SK-N-SH (cell line): ENCODE measurements around the gene PGD. TPM values are rescaled to one million over a fixed set of nuclear protein-coding genes. Genes with fewer than 3 reads are reported as not detected.

Source experiments
- CTCF ChIA-PET: fragments of 300-600, 350-600 bp; formaldehyde crosslinking; extraction: SDS; loops from one replicate; lab custom pipeline; 2021; lab: Yijun Ruan, JAX
- POLR2A ChIA-PET: fragments of 350-600 bp; sonication (Branson Sonifier 250); formaldehyde crosslinking; extraction: SDS; loops from one replicate; lab custom pipeline; 2020; ENCODE audit warnings: antibody characterized with exemption, inconsistent platforms; lab: Yijun Ruan, JAX
- DNase-seq: peaks from one replicate; pipeline ENCODE4 v3.0.0; 2012
- H2AFZ ChIP-seq: fragments of 200-600 bp; sonication (generic); 2 replicates; pipeline ENCODE4 v1.8.1; 2016; ENCODE audit warnings: antibody characterized with exemption, mild to moderate bottlenecking, low read depth
- H3F3A ChIP-seq: fragments of 200-600 bp; sonication (generic); replicated peaks from 2 replicates; pipeline ENCODE3; 2016; ENCODE audit warnings: antibody characterized with exemption, mild to moderate bottlenecking; ENCODE audit not compliant: insufficient read depth
- H3K27ac ChIP-seq, 2 experiments: fragments of 200-500 bp in 1 of 2; fragments of 200-600 bp in 1 of 2; sonication (Bioruptor generic) in 1 of 2; sonication (generic), shearing (Covaris generic) in 1 of 2; 2 replicates each; pipeline versions ENCODE4 v1.5.1 to v1.6.1; 2014 to 2016; ENCODE audit warnings: low read depth in 2 of 2, inconsistent platforms in 1 of 2, low read length in 1 of 2, mild to moderate bottlenecking in 1 of 2, mixed read lengths in 1 of 2
- H3K27me3 ChIP-seq: fragments of 200-600 bp; sonication (generic), shearing (Covaris generic); 2 replicates; pipeline ENCODE4 v1.6.1; 2016; ENCODE audit warnings: mixed run types; ENCODE audit not compliant: insufficient read depth
- H3K36me3 ChIP-seq, 2 experiments: fragments of 200-500 bp in 1 of 2; fragments of 200-600 bp in 1 of 2; sonication (Bioruptor generic) in 1 of 2; sonication (generic) in 1 of 2; replicated peaks in 1 of 2; 2 replicates each; pipeline versions ENCODE3 to v1.5.1; 2014 to 2016; ENCODE audit warnings: low read length in 1 of 2, mild to moderate bottlenecking in 1 of 2; ENCODE audit not compliant: insufficient read depth in 2 of 2, control insufficient read depth in 1 of 2
- H3K4me1 ChIP-seq, 2 experiments: fragments of 200-500 bp in 1 of 2; fragments of 200-600 bp in 1 of 2; sonication (Bioruptor generic) in 1 of 2; sonication (generic), shearing (Covaris generic) in 1 of 2; 2 replicates each; pipeline versions ENCODE4 v1.5.1 to v1.6.1; 2014 to 2016; ENCODE audit warnings: low read depth in 1 of 2, low read length in 1 of 2, mixed run types in 1 of 2; ENCODE audit not compliant: insufficient read depth in 2 of 2, control insufficient read depth in 1 of 2
- H3K4me2 ChIP-seq: fragments of 200-600 bp; sonication (generic), shearing (Covaris generic); 2 replicates; pipeline ENCODE4 v1.6.1; 2017; ENCODE audit warnings: mixed run types
- H3K4me3 ChIP-seq, 2 experiments: fragments of 200-500 bp in 1 of 2; fragments of 200-600 bp in 1 of 2; sonication (Bioruptor generic) in 1 of 2; sonication (generic), shearing (Covaris generic) in 1 of 2; 2 replicates each; pipeline versions ENCODE4 v1.5.1 to v1.8.1; 2014 to 2016; ENCODE audit warnings: low read depth in 2 of 2, inconsistent platforms in 1 of 2, low read length in 1 of 2, mild to moderate bottlenecking in 1 of 2, mixed read lengths in 1 of 2, moderate library complexity in 1 of 2
- H3K79me2 ChIP-seq: fragments of 200-600 bp; sonication (generic); 2 replicates; pipeline ENCODE4 v1.8.1; 2017; ENCODE audit warnings: mild to moderate bottlenecking; ENCODE audit not compliant: insufficient read depth
- H3K9ac ChIP-seq: fragments of 200-600 bp; sonication (generic); 2 replicates; pipeline ENCODE4 v1.6.1; 2017; ENCODE audit warnings: mixed run types
- H3K9me2 ChIP-seq: fragments of 200-600 bp; sonication (generic); 2 replicates; pipeline ENCODE4 v1.6.1; 2017; ENCODE audit warnings: mixed run types
- H3K9me3 ChIP-seq: fragments of 200-600 bp; sonication (generic); 2 replicates; pipeline ENCODE4 v1.6.1; 2017; ENCODE audit warnings: mixed run types, mild to moderate bottlenecking, moderate library complexity
- H4K20me1 ChIP-seq: fragments of 200-600 bp; sonication (generic); 2 replicates; pipeline ENCODE4 v1.6.1; 2017; ENCODE audit warnings: mild to moderate bottlenecking, mixed run types; ENCODE audit not compliant: insufficient read depth
- CHD2 ChIP-seq: fragments of 150-350 bp; IDR thresholded peaks from 2 replicates; pipeline ENCODE4 v1.6.1; 2018; ENCODE audit warnings: low read length; ENCODE audit not compliant: partially characterized antibody
- CTCF ChIP-seq: fragments of 200-600 bp; sonication (generic); IDR thresholded peaks from 2 replicates; pipeline ENCODE4 v1.6.1; 2017; ENCODE audit warnings: antibody characterized with exemption, mild to moderate bottlenecking, moderate library complexity
- ELF1 ChIP-seq: IDR thresholded peaks from 2 replicates; pipeline ENCODE4 v1.4.0; 2012
- EP300 ChIP-seq, 2 experiments: IDR thresholded peaks; 2 replicates each; pipeline versions ENCODE4 v1.4.0 to v1.6.1; 2012; ENCODE audit warnings: borderline replicate concordance in 1 of 2, low read depth in 1 of 2, low read length in 1 of 2
- EZH2phosphoT487 ChIP-seq: fragments of 200-600 bp; sonication (generic); IDR thresholded peaks from 2 replicates; pipeline ENCODE4 v1.6.1; 2017; ENCODE audit warnings: low read depth, mixed run types, mild to moderate bottlenecking, antibody characterized with exemption, moderate library complexity, borderline replicate concordance
- NFIC ChIP-seq: IDR thresholded peaks from 2 replicates; pipeline ENCODE4 v1.4.0; 2012; ENCODE audit warnings: borderline replicate concordance
- NRF1 ChIP-seq: IDR thresholded peaks from 2 replicates; pipeline ENCODE4 v1.6.1; 2012; ENCODE audit warnings: low read depth, mild to moderate bottlenecking, low read length
- RFX5 ChIP-seq: IDR thresholded peaks from 2 replicates; pipeline ENCODE4 v1.6.1; 2012; ENCODE audit warnings: mild to moderate bottlenecking, improper control_type of control experiment, low read length
- SIN3A ChIP-seq: IDR thresholded peaks from 2 replicates; pipeline ENCODE4 v1.6.1; 2012; ENCODE audit warnings: low read depth, mild to moderate bottlenecking, low read length, moderate library complexity, borderline replicate concordance
- SMC3 ChIP-seq: IDR thresholded peaks from 2 replicates; pipeline ENCODE4 v1.6.1; 2012; ENCODE audit warnings: low read depth, low read length, improper control_type of control experiment
- TCF12 ChIP-seq: IDR thresholded peaks from 2 replicates; pipeline ENCODE4 v1.4.0; 2012
- TEAD4 ChIP-seq: IDR thresholded peaks from 2 replicates; pipeline ENCODE4 v1.4.0; 2012; ENCODE audit warnings: mild to moderate bottlenecking, borderline replicate concordance; ENCODE audit not compliant: insufficient read depth
- USF1 ChIP-seq: IDR thresholded peaks from 2 replicates; pipeline ENCODE4 v1.4.0; 2012; ENCODE audit warnings: low read depth, borderline replicate concordance
- USF2 ChIP-seq: fragments of 150-350 bp; IDR thresholded peaks from 2 replicates; pipeline ENCODE4 v1.6.1; 2017; ENCODE audit warnings: antibody characterized with exemption, low read length, low read depth, borderline replicate concordance
- ZBTB33 ChIP-seq: IDR thresholded peaks from 2 replicates; pipeline ENCODE4 v1.4.0; 2012; ENCODE audit warnings: low read depth, borderline replicate concordance
- WGBS: methylation state at CpG from one replicate; pipeline ENCODE4 v1.1.6; 2017; ENCODE audit warnings: low lambda C conversion rate; 5-methylcytosine and 5-hydroxymethylcytosine counted together
- polyA plus RNA-seq, 3 experiments: library from polyadenylated mRNA; depleted of rRNA; stranded (reverse); fragments of >200 nt; gene quantifications; 2 replicates each; pipeline ENCODE4 v1.2.3, GENCODE V29; 2012
- TF ChIP-seq, protein P1 (sequence below): IDR thresholded peaks from 2 replicates; pipeline ENCODE4 v1.6.1; 2012; ENCODE audit warnings: mild to moderate bottlenecking, low read depth, low read length, moderate library complexity

PGD gene
- polyA plus RNA-seq, 1 of the 3 experiments (the other 2 are of a cell fraction) = 76.2 TPM

- Histone ChIP-seq H3K4me2 (no peak overlapping the region), H4K20me1 (no peaks in the 10 kb centered on the region), H3K27ac (no peak overlapping the region), H2AFZ (no peak overlapping the region), H3K9me2 (no peaks in the 10 kb centered on the region), H3K79me2 (peaks cover 18% of the 10 kb centered on the region), H3K36me3 (peaks cover 0 to 3% of the 10 kb centered on the region in 2 experiments), H3K27me3 (no peaks in the 10 kb centered on the region), H3K4me3 (no peak overlapping the region), H3K4me1 (peaks cover 8 to 9% of the 10 kb centered on the region in 2 experiments; a peak in 2 of 4 replicates), H3K9me3 (no peaks in the 10 kb centered on the region), H3F3A (peaks cover 4% of the 10 kb centered on the region), H3K9ac (no peak overlapping the region)
- ChIA-PET POLR2A (interaction anchor here (0.9 kb wide), 1 partner anchor 8 kb away, joined by 3 read pairs; no protein-coding TSS in a partner anchor), CTCF (interaction anchor here (1.2 to 10.8 kb wide), 3 partner anchors 12 to 60 kb away, joined by 3 to 203 read pairs (median 4); partner anchors contain the start of gene PEX14)
- TF ChIP-seq EZH2phosphoT487 (no peak), ZBTB33 (no peak), USF2 (no peak), CTCF (no peak), SIN3A (no peak), ELF1 (no peak), EP300 (IDR thresholded peaks at IDR 0.05; ENCODE audit: borderline replicate concordance in 1 of 2, low read depth in 1 of 2, low read length in 1 of 2) (no peak), TCF12 (no peak), USF1 (no peak), TEAD4 (no peak), NRF1 (no peak), CHD2 (no peak), NFIC (no peak), SMC3 (no peak), RFX5 (no peak)
- TF ChIP-seq, protein P1, sequence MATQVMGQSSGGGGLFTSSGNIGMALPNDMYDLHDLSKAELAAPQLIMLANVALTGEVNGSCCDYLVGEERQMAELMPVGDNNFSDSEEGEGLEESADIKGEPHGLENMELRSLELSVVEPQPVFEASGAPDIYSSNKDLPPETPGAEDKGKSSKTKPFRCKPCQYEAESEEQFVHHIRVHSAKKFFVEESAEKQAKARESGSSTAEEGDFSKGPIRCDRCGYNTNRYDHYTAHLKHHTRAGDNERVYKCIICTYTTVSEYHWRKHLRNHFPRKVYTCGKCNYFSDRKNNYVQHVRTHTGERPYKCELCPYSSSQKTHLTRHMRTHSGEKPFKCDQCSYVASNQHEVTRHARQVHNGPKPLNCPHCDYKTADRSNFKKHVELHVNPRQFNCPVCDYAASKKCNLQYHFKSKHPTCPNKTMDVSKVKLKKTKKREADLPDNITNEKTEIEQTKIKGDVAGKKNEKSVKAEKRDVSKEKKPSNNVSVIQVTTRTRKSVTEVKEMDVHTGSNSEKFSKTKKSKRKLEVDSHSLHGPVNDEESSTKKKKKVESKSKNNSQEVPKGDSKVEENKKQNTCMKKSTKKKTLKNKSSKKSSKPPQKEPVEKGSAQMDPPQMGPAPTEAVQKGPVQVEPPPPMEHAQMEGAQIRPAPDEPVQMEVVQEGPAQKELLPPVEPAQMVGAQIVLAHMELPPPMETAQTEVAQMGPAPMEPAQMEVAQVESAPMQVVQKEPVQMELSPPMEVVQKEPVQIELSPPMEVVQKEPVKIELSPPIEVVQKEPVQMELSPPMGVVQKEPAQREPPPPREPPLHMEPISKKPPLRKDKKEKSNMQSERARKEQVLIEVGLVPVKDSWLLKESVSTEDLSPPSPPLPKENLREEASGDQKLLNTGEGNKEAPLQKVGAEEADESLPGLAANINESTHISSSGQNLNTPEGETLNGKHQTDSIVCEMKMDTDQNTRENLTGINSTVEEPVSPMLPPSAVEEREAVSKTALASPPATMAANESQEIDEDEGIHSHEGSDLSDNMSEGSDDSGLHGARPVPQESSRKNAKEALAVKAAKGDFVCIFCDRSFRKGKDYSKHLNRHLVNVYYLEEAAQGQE = no peak
- DNase-seq = no peak
- WGBS = 99% methylated on average over 5 of the region's 5 CpGs
Observed at GRCh38 chr1:10434590-10434989, 35.7 kb downstream of the PGD start.
